Caco-2 (cell line): Measurements from ENCODE around the gene RPL26. TPM values are rescaled to one million over a fixed set of nuclear protein-coding genes. Genes with fewer than 3 reads are reported as not detected.

Experiments used
- BruUV-seq: library from RNA; stranded (reverse); fragments of 400-500 nt; replicated peaks from 2 replicates; lab custom pipeline; 2021; lab: Mats Ljungman, UMichigan
- CTCF ChIA-PET: fragments of 300-600 bp; sonication (Branson Sonifier 250); formaldehyde crosslinking; loops from one replicate; lab custom pipeline; 2022; ENCODE audit warnings: antibody characterized with exemption; lab: Charles Lee
- POLR2A ChIA-PET: fragments of 300-600 bp; sonication (Branson Sonifier 250); formaldehyde crosslinking; loops from one replicate; lab custom pipeline; 2022; ENCODE audit warnings: antibody characterized with exemption; lab: Charles Lee
- DNase-seq, 2 experiments: peaks; one replicate each; pipeline versions ENCODE4 v3.0.0 to v3.0.0-alpha.2; 2020 to 2022
- H3K27me3 ChIP-seq: replicated peaks from 2 replicates; pipeline ENCODE4 v1.6.0; 2011; ENCODE audit warnings: low read length; ENCODE audit not compliant: control insufficient read depth, insufficient read depth
- H3K36me3 ChIP-seq: 2 replicates; pipeline ENCODE4 v1.5.1; 2011; ENCODE audit warnings: low read length; ENCODE audit not compliant: control insufficient read depth, insufficient read depth
- H3K4me1 ChIP-seq: fragments of 250-450 bp; sonication (Bioruptor Pico); 2 replicates; pipeline ENCODE4 v1.5.1; 2020; ENCODE audit warnings: mild to moderate bottlenecking
- H3K4me3 ChIP-seq: 2 replicates; pipeline ENCODE4 v1.5.1; 2011; ENCODE audit warnings: low read depth, mild to moderate bottlenecking, control low read depth, low read length
- H3K9me3 ChIP-seq: fragments of 250-450 bp; sonication (Bioruptor Pico); 2 replicates; pipeline ENCODE4 v1.5.1; 2020; ENCODE audit warnings: mild to moderate bottlenecking, moderate library complexity
- H3K27ac Mint-ChIP-seq: one replicate; pipeline ENCODE4 v1.8.0; 2022; ENCODE audit warnings: mixed read lengths; ENCODE audit not compliant: unreplicated experiment
- H3K27me3 Mint-ChIP-seq: one replicate; pipeline ENCODE4 v1.8.0; 2022; ENCODE audit warnings: mixed read lengths; ENCODE audit not compliant: insufficient read depth, unreplicated experiment
- H3K36me3 Mint-ChIP-seq: one replicate; pipeline ENCODE4 v1.8.0; 2022; ENCODE audit warnings: mild to moderate bottlenecking, mixed read lengths; ENCODE audit not compliant: insufficient read depth, unreplicated experiment
- H3K4me1 Mint-ChIP-seq: one replicate; pipeline ENCODE4 v1.8.0; 2022; ENCODE audit warnings: low read depth, mixed read lengths; ENCODE audit not compliant: unreplicated experiment
- H3K4me3 Mint-ChIP-seq: one replicate; pipeline ENCODE4 v1.8.0; 2022; ENCODE audit warnings: mild to moderate bottlenecking, moderate library complexity, mixed read lengths; ENCODE audit not compliant: unreplicated experiment
- H3K9me3 Mint-ChIP-seq: one replicate; pipeline ENCODE4 v1.8.0; 2022; ENCODE audit warnings: mixed read lengths; ENCODE audit not compliant: unreplicated experiment
- CTCF ChIP-seq, 2 experiments: fragments of 200-600 bp in 1 of 2; IDR thresholded peaks; 1 replicate in 1 of 2; 2 replicates in 1 of 2; pipeline versions ENCODE4 v1.5.1 to v1.8.0; 2011 to 2022; ENCODE audit warnings: antibody characterized with exemption in 1 of 2, control low read depth in 1 of 2, inconsistent platforms in 1 of 2, low read depth in 1 of 2, low read length in 1 of 2, mild to moderate bottlenecking in 1 of 2, moderate library complexity in 1 of 2; ENCODE audit not compliant: insufficient read depth in 1 of 2, severe bottlenecking in 1 of 2, unreplicated experiment in 1 of 2
- intact Hi-C: fragments of 100-400 bp; cut with micrococcal nuclease; formaldehyde crosslinking; loops from one replicate; pipeline ENCODE4 v1.10.0; 2022; ENCODE audit not compliant: unreplicated experiment
- total RNA-seq: library from RNA; stranded (reverse); gene quantifications from 2 replicates; pipeline ENCODE4 v1.2.3, GENCODE V29; 2022

The RPL26 gene
- total RNA-seq, 1 experiment from 2014 or later, result 999 TPM

DNA sequence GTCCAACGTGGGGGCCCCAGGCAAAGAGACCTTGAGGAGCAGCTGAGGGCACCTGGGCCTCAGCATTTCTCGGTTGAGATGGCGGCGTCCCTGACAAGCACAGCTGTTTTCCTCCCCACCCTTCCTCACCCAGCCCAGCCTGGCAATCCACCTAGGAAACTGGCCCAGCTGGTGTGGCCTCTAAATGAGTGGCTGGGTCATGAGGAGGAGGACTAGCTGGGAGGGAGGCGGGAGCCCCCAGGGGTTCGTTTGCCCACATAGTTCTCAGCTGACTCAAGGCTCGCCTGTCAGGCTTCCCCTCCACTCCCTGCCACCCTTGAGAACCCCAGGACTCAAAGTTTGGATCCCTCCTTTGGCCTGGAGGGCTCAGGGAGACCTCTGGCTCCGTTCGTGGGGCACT is 8.7 kb upstream of the RPL26 start:
- no TSS peak for BruUV-seq
- ChIA-PET CTCF (interaction anchor here (0.7 kb wide), 1 partner anchor 8 kb away, joined by 6 read pairs; no protein-coding TSS in a partner anchor), POLR2A (no interaction called here)
- no peaks in the 10 kb centered on the region for H3K9me3 ChIP-seq
- no peaks in the 10 kb centered on the region for H3K27me3 ChIP-seq
- no peak overlapping the region for H3K4me3 ChIP-seq
- no peak for DNase-seq
- H3K4me1 Mint-ChIP-seq, result no peaks in the 10 kb centered on the region
- peaks cover 3% of the 10 kb centered on the region for H3K27me3 Mint-ChIP-seq
- no peak overlapping the region for H3K27ac Mint-ChIP-seq
- intact Hi-C loops, result no loop called here
- H3K4me1 ChIP-seq, result no peaks in the 10 kb centered on the region
- TF ChIP-seq CTCF (IDR thresholded peaks at IDR 0.05; ENCODE audit: insufficient read depth in 1 of 2, low read depth in 1 of 2, low read length in 1 of 2, severe bottlenecking in 1 of 2, unreplicated experiment in 1 of 2), result no peak
- no peaks in the 10 kb centered on the region for H3K9me3 Mint-ChIP-seq
- no peaks in the 10 kb centered on the region for H3K36me3 ChIP-seq
- H3K36me3 Mint-ChIP-seq, result no peaks in the 10 kb centered on the region
- no peak overlapping the region for H3K4me3 Mint-ChIP-seq

- Histone ChIP-seq H3K27me3 (no peaks in the 10 kb centered on the region), H3K9me3 (no peaks in the 10 kb centered on the region), H3K36me3 (no peaks in the 10 kb centered on the region), H3K4me1 (peaks cover 12% of the 10 kb centered on the region), H3K4me3 (no peak overlapping the region)
- intact Hi-C loops, result no loop called here
- BruUV-seq, result no TSS peak
- TF ChIP-seq CTCF (IDR thresholded peaks at IDR 0.05; ENCODE audit: insufficient read depth in 1 of 2, low read depth in 1 of 2, low read length in 1 of 2, severe bottlenecking in 1 of 2, unreplicated experiment in 1 of 2), result no peak
- no peaks in the 10 kb centered on the region for H3K4me1 Mint-ChIP-seq
- H3K9me3 Mint-ChIP-seq, result no peaks in the 10 kb centered on the region
- ChIA-PET POLR2A (interaction anchor here (0.6 kb wide), 1 partner anchor 370 kb away, joined by 3 read pairs; no protein-coding TSS in a partner anchor), CTCF (no interaction called here)
- peaks cover 3% of the 10 kb centered on the region for H3K36me3 Mint-ChIP-seq
- H3K4me3 Mint-ChIP-seq, result no peak overlapping the region
- DNase-seq, result no peak
- H3K27me3 Mint-ChIP-seq, result no peaks in the 10 kb centered on the region
- H3K27ac Mint-ChIP-seq, result no peak overlapping the region
Observed at GRCh38 chr17:8387914-8388651, 5.1 kb upstream of the RPL26 start.

DNA sequence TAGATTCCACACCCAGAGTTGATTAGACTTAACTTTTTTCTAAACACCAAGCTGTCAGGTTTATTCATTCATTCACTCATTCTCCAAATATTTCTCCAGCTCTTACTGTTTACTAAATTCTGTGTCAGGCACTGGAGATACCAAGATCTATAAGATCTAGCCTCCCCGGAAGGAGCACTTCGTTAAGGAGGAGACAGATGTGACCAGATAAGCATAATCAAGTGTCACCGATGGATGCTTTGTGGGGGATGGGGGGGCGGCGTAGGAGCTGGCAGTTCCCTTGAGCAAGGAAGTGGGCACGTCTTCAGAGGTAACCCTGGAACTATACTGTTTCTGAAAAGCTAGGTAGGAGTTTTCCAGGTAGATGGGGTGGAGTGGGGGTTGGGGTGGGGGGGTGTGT is 3.8 kb upstream of the RPL26 start:
- TF ChIP-seq CTCF (IDR thresholded peaks at IDR 0.05; ENCODE audit: insufficient read depth in 1 of 2, low read depth in 1 of 2, low read length in 1 of 2, severe bottlenecking in 1 of 2, unreplicated experiment in 1 of 2), result no peak
- peaks cover 12% of the 10 kb centered on the region for H3K36me3 Mint-ChIP-seq
- Histone ChIP-seq H3K4me1 (peaks cover 12% of the 10 kb centered on the region), H3K27me3 (no peaks in the 10 kb centered on the region), H3K36me3 (no peaks in the 10 kb centered on the region), H3K9me3 (no peaks in the 10 kb centered on the region), H3K4me3 (no peak overlapping the region)
- DNase-seq, result no peak
- intact Hi-C loops, result no loop called here
- ChIA-PET CTCF (no interaction called here), POLR2A (no interaction called here)
- no peaks in the 10 kb centered on the region for H3K4me1 Mint-ChIP-seq
- H3K27me3 Mint-ChIP-seq, result no peaks in the 10 kb centered on the region
- H3K9me3 Mint-ChIP-seq, result no peaks in the 10 kb centered on the region
- no peak overlapping the region for H3K4me3 Mint-ChIP-seq
- peak overlapping the region; percentile 48 for H3K27ac Mint-ChIP-seq
- no TSS peak for BruUV-seq
